ENCODE measurements around the gene FICD. TPM values are rescaled to one million over a fixed set of nuclear protein-coding genes. Genes with fewer than 3 reads are reported as not detected.

The FICD gene
- total and polyA plus RNA-seq, 9 of the 15 experiments (the other 6 are each of a cell fraction or from before 2014, with no cell fraction given), result 0.88 to 4.5 (median 1.9) TPM

- TF ChIP-seq, protein P1, sequence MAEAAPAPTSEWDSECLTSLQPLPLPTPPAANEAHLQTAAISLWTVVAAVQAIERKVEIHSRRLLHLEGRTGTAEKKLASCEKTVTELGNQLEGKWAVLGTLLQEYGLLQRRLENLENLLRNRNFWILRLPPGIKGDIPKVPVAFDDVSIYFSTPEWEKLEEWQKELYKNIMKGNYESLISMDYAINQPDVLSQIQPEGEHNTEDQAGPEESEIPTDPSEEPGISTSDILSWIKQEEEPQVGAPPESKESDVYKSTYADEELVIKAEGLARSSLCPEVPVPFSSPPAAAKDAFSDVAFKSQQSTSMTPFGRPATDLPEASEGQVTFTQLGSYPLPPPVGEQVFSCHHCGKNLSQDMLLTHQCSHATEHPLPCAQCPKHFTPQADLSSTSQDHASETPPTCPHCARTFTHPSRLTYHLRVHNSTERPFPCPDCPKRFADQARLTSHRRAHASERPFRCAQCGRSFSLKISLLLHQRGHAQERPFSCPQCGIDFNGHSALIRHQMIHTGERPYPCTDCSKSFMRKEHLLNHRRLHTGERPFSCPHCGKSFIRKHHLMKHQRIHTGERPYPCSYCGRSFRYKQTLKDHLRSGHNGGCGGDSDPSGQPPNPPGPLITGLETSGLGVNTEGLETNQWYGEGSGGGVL (CRISPR knock-in tag; IDR thresholded peaks at IDR 0.05), result no peak
- TF ChIP-seq KDM1A (IDR thresholded peaks at IDR 0.05) (peak; percentile 88 to 89), FOS (IDR thresholded peaks at IDR 0.05; ENCODE audit: extremely low read depth, insufficient read length) (no peak), PTRF (tag; IDR thresholded peaks at IDR 0.05) (no peak), ZNF592 (IDR thresholded peaks at IDR 0.05) (no peak), ZNF23 (CRISPR knock-in tag; IDR thresholded peaks at IDR 0.05) (no peak), HDAC6 (IDR thresholded peaks at IDR 0.05; ENCODE audit: low read depth, low read length) (no peak), NFATC3 (IDR thresholded peaks at IDR 0.05) (no peak), SMAD3 (CRISPR knock-in tag; conservative IDR thresholded peaks at IDR 0.05) (no peak), CBX8 (IDR thresholded peaks at IDR 0.05; ENCODE audit: borderline replicate concordance, extremely low read depth, low read depth, low read length, poor library complexity, severe bottlenecking) (no peak), RBM22 (IDR thresholded peaks at IDR 0.05; ENCODE audit: low read depth, low read length, poor library complexity, severe bottlenecking) (no peak)
- TF ChIP-seq, protein P2, sequence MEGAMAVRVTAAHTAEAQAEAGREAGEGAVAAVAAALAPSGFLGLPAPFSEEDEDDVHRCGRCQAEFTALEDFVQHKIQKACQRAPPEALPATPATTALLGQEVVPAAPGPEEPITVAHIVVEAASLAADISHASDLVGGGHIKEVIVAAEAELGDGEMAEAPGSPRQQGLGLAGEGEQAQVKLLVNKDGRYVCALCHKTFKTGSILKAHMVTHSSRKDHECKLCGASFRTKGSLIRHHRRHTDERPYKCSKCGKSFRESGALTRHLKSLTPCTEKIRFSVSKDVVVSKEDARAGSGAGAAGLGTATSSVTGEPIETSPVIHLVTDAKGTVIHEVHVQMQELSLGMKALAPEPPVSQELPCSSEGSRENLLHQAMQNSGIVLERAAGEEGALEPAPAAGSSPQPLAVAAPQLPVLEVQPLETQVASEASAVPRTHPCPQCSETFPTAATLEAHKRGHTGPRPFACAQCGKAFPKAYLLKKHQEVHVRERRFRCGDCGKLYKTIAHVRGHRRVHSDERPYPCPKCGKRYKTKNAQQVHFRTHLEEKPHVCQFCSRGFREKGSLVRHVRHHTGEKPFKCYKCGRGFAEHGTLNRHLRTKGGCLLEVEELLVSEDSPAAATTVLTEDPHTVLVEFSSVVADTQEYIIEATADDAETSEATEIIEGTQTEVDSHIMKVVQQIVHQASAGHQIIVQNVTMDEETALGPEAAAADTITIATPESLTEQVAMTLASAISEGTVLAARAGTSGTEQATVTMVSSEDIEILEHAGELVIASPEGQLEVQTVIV (CRISPR knock-in tag; IDR thresholded peaks at IDR 0.05; ENCODE audit: borderline replicate concordance), result no peak
- TF ChIP-seq, protein P3, sequence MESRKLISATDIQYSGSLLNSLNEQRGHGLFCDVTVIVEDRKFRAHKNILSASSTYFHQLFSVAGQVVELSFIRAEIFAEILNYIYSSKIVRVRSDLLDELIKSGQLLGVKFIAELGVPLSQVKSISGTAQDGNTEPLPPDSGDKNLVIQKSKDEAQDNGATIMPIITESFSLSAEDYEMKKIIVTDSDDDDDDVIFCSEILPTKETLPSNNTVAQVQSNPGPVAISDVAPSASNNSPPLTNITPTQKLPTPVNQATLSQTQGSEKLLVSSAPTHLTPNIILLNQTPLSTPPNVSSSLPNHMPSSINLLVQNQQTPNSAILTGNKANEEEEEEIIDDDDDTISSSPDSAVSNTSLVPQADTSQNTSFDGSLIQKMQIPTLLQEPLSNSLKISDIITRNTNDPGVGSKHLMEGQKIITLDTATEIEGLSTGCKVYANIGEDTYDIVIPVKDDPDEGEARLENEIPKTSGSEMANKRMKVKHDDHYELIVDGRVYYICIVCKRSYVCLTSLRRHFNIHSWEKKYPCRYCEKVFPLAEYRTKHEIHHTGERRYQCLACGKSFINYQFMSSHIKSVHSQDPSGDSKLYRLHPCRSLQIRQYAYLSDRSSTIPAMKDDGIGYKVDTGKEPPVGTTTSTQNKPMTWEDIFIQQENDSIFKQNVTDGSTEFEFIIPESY (CRISPR knock-in tag; IDR thresholded peaks at IDR 0.05), result no peak
- TF ChIP-seq, protein P4, sequence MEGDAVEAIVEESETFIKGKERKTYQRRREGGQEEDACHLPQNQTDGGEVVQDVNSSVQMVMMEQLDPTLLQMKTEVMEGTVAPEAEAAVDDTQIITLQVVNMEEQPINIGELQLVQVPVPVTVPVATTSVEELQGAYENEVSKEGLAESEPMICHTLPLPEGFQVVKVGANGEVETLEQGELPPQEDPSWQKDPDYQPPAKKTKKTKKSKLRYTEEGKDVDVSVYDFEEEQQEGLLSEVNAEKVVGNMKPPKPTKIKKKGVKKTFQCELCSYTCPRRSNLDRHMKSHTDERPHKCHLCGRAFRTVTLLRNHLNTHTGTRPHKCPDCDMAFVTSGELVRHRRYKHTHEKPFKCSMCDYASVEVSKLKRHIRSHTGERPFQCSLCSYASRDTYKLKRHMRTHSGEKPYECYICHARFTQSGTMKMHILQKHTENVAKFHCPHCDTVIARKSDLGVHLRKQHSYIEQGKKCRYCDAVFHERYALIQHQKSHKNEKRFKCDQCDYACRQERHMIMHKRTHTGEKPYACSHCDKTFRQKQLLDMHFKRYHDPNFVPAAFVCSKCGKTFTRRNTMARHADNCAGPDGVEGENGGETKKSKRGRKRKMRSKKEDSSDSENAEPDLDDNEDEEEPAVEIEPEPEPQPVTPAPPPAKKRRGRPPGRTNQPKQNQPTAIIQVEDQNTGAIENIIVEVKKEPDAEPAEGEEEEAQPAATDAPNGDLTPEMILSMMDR (IDR thresholded peaks at IDR 0.05 in 2 of 3, conservative IDR thresholded peaks at IDR 0.05 in 1 of 3; ENCODE audit: insufficient read depth in 2 of 3, low read depth in 1 of 3, low read length in 3 of 3), result no peak
These were observed 49.6 kb downstream of the FICD start (continued) for GRCh38 chr12:108564724-108565123.

All from K562 (cell line).